Effector memory CD8-positive, alpha-beta T cell (primary cell): Measurements from ENCODE around the gene NRTN.
A peak's percentile ranks its signal among the peaks of the same experiment; 100 is the strongest.
"Not testable (repeated sequence)": the region's sequence is repeated elsewhere in the genome, so short reads cannot be mapped to it uniquely, and the experiment has no call there.

Experiments
- ATAC-seq: fragments of 150-1000 bp; cut with Tn5 transposase; replicated peaks from 2 replicates; pipeline ENCODE4 v1.10.0; 2021; ENCODE audit warnings: mild to moderate bottlenecking, moderate library complexity
- DNase-seq, 3 experiments: peaks; one replicate each; pipeline ENCODE4 v3.0.0; 2021
- H3K27ac Mint-ChIP-seq, 2 donors: one replicate each; pipeline ENCODE4 v1.8.0; 2022; ENCODE audit warnings: mild to moderate bottlenecking in 2 of 2, mixed read lengths in 2 of 2, moderate library complexity in 2 of 2
- H3K27me3 Mint-ChIP-seq, 2 donors: one replicate each; pipeline ENCODE4 v1.8.0; 2022; ENCODE audit warnings: mixed read lengths in 2 of 2
- H3K36me3 Mint-ChIP-seq: one replicate; pipeline ENCODE4 v1.8.0; 2022; ENCODE audit warnings: mild to moderate bottlenecking, moderate library complexity, mixed read lengths; ENCODE audit not compliant: insufficient read depth
- H3K4me1 Mint-ChIP-seq, 2 donors: one replicate each; pipeline ENCODE4 v1.8.0; 2022; ENCODE audit warnings: low read depth in 2 of 2, mixed read lengths in 2 of 2
- H3K4me3 Mint-ChIP-seq, 2 donors: one replicate each; pipeline ENCODE4 v1.8.0; 2022; ENCODE audit warnings: mild to moderate bottlenecking in 2 of 2, mixed read lengths in 2 of 2, moderate library complexity in 2 of 2
- H3K9me3 Mint-ChIP-seq, 2 donors: one replicate each; pipeline ENCODE4 v1.8.0; 2022; ENCODE audit warnings: mixed read lengths in 2 of 2
- total RNA-seq, 9 experiments: gene quantifications; one replicate each; lab custom pipeline; 2026; lab: John Stamatoyannopoulos, UW

Gene NRTN, protein sequence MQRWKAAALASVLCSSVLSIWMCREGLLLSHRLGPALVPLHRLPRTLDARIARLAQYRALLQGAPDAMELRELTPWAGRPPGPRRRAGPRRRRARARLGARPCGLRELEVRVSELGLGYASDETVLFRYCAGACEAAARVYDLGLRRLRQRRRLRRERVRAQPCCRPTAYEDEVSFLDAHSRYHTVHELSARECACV
- total RNA-seq = 0 to 0.85 (median 0.13) reads per million in 9 experiments

DNA sequence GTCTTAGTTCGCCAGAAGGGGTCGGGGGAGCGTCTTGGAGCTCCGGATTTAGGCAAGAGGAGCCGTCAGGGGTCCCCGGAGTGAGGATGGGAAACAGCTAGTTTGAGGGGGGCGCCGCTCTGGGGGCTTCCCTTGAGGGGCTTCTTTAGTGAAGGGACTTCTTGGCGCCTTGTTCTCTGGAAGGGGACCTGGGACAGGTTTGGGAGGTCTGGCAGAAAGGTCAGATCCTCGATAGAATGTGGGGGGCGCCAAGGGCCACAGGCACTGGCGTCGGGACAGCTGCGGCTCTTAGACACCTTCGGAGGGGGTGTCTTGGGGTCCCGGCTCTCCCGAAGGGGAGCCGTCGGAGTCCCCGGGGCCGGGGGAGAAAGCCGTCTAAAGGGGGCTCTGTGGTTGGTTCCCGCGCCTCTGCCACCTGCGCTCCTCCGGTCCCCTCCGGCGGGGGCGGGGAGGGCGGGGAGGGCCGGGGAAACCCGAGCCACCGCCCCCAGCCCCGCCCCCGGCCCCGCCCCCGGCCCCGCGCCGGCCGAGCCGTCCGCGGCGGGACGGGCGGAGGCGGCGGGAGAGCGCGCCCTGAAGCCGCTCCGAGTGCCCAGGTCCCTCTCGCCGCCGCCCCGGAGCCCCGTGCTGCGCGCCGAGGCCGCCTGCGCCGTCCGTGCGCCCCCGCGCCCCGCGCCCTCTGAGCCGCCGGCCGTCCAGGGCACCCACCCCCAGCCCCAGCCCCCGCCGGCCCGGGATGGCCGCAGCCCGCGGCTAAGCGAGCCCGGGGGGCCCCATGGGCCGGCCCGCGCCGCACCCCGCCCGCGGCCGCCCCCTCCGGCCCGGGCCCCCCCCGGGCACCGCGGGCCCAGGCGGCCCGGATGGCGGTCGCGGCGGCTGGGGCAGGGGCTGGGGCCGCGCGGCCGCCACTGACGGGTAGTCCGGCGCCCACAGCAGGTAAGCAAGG, at the start of gene NRTN:
Gene NRTN, plus strand, starts transcription at position 552 of the 946 bp plus-strand sequence. CDS start 19,099 bp downstream, outside the sequence.
- H3K4me1 Mint-ChIP-seq = peaks cover 13 to 14% of the 10 kb centered on the region in 2 donors
- no peaks in the 10 kb centered on the region for H3K9me3 Mint-ChIP-seq
- DNase-seq = no peak
- peak within 1 kb of the TSS; percentile 77 to 87 for H3K4me3 Mint-ChIP-seq
- H3K36me3 Mint-ChIP-seq = peaks cover 4% of the 10 kb centered on the region
- peaks cover 15 to 45% of the 10 kb centered on the region in 2 donors for H3K27me3 Mint-ChIP-seq
- H3K27ac Mint-ChIP-seq = peak within 1 kb of the TSS; percentile 8 to 90
- peak; percentile 34 for ATAC-seq

DNA sequence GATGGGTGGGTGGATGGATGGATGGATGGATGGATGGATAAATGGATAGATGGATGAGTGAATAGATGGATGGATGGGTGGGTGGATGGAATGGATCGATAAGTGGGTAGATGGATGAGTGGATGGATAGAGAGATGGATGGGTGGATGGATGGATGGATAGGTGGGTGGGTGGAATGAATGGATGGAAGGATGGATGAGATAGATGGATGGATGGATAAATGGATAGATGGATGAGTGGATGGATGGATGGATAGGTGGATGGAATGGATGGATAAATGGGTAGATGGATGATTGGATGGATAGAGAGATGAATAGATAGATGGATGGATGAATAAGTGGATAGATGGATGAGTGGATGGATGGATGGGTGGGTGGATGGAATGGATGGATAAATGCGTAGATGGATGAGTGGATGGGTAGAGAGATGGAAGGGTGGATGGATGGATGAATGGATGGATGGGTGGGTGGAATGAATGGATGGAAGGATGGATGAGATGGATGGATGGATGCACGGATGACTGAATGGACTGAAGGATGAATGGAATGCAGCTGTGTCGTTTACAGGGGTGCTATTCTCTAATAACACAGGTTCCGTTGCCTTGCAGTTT, 42.2 kb upstream of the NRTN start:
- H3K4me1 Mint-ChIP-seq = no peaks in the 10 kb centered on the region
- DNase-seq (no peak), ATAC-seq (no peak)
- no peak overlapping the region for H3K4me3 Mint-ChIP-seq
- no peaks in the 10 kb centered on the region for H3K9me3 Mint-ChIP-seq
- peaks cover 0 to 10% of the 10 kb centered on the region in 2 donors for H3K27me3 Mint-ChIP-seq
- H3K27ac Mint-ChIP-seq = no peak overlapping the region
- H3K36me3 Mint-ChIP-seq = no peaks in the 10 kb centered on the region

DNA sequence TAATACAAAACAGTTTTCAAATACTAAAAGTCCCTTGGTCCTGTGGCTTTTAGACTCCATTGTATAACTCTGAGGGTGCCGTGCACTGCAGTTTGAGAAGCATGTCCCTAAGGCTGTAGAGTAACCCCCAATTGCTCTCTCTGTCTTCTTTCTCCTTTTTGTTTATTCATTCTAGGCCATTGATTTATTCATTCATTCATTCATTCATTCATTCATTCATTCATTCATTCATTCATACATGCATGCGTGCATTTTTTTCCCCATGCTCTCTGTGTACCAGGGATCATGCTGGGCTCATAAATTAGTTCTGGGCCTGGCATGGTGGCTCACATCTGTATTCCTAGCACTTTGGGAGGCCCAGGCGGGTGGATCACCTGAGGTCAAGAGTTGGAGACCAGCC, 39.6 kb upstream of the NRTN start:
- DNase-seq = no peak
- ATAC-seq = no peak
- Mint-ChIP-seq H3K4me3 (no peak overlapping the region), H3K27ac (no peak overlapping the region), H3K36me3 (no peaks in the 10 kb centered on the region), H3K27me3 (peaks cover 0 to 6% of the 10 kb centered on the region in 2 donors), H3K9me3 (no peaks in the 10 kb centered on the region), H3K4me1 (no peaks in the 10 kb centered on the region)

DNA sequence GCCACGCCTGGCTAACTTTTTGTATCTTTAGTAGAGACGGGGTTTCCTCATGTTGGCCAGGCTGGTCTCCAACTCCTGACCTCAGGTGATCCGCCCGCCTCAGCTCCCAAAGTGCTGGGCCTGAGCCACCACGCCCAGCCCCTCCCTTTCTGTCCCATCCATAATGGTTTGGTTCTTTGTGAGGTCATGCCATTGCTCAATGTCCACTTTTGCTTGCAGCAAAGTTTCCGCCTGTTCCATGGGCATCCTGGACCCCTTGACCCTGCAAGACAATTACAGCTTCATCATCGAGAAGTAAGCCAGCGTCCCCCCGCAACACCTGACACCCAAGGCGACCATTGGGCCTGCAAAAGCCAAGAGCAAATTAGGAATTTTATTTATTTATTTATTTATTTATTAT, 36.9 kb upstream of the NRTN start:
- Mint-ChIP-seq H3K9me3 (no peaks in the 10 kb centered on the region), H3K4me3 (no peak overlapping the region), H3K27me3 (peaks cover 0 to 8% of the 10 kb centered on the region in 2 donors), H3K4me1 (no peaks in the 10 kb centered on the region), H3K27ac (no peak overlapping the region), H3K36me3 (no peaks in the 10 kb centered on the region)
- no peak for ATAC-seq
- DNase-seq = no peak

DNA sequence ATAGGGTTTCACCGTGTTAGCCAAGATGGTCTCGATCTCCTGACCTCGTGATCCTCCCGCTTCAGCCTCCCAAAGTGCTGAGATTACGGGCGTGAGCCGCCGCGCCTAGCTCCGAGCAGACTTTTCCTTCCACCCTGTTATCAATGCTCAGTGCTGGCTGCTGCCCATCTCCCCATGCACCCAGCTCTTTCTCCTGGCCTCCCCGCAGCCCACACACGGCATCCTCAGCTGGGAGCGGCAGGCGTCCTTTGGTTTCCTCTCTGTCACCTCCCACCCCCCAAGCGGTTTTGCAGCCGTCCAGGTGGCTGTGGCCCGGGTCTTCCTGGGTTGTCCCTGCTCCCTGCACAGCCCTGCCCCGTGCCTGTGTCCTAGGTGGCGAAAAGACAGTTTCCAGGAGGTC, 32.5 kb upstream of the NRTN start:
- Mint-ChIP-seq H3K27me3 (peaks cover 0 to 10% of the 10 kb centered on the region in 2 donors), H3K4me1 (no peaks in the 10 kb centered on the region), H3K4me3 (no peak overlapping the region), H3K27ac (no peak overlapping the region), H3K36me3 (no peaks in the 10 kb centered on the region), H3K9me3 (no peaks in the 10 kb centered on the region)
- ATAC-seq (no peak), DNase-seq (no peak)

DNA sequence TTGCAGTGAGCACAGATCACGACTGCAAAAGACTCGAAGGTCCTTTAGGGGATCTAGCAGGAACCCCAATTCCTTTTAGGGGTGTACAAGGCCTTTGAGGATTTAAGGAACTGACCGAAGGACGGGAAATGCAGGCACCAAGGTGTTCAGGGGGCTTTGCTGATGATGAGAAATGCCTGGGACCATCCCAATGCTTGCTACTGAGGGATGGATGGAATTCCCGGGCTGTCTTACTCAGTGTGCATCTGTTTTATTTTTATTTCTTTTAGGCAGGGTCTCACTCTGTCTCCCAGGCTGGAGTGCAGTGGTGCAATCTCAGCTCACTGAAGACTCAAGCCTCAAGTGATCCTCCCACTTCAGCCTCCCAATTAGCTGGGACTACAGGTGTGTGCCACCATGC, 31.6 kb upstream of the NRTN start:
- Mint-ChIP-seq H3K9me3 (no peaks in the 10 kb centered on the region), H3K36me3 (no peaks in the 10 kb centered on the region), H3K4me3 (no peak overlapping the region), H3K4me1 (no peaks in the 10 kb centered on the region), H3K27ac (no peak overlapping the region), H3K27me3 (peaks cover 0 to 10% of the 10 kb centered on the region in 2 donors)
- ATAC-seq = no peak
- no peak for DNase-seq

DNA sequence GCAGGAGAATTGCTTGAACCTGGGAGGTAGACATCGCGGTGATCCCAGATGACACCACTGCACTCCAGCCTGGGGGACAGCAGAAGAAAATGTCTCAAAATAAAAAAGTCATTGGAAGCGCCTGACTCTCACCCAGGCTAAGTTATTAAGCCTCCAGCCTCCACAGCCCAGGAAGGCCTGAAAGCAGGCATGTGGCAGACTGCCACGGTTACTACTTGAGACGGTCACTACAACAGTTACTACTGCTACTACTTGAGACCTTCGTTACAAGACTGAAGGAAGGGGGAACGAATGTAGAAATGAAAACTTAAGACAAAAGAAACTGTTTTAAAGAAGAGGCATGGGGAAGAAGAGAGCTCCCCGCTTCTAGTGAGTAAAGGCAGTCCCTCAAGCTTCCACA, 29.9 kb upstream of the NRTN start:
- Mint-ChIP-seq H3K4me1 (no peaks in the 10 kb centered on the region), H3K9me3 (no peaks in the 10 kb centered on the region), H3K27ac (no peak overlapping the region), H3K4me3 (no peak overlapping the region), H3K36me3 (no peaks in the 10 kb centered on the region), H3K27me3 (peaks cover 0 to 10% of the 10 kb centered on the region in 2 donors)
- DNase-seq (no peak), ATAC-seq (no peak)

DNA sequence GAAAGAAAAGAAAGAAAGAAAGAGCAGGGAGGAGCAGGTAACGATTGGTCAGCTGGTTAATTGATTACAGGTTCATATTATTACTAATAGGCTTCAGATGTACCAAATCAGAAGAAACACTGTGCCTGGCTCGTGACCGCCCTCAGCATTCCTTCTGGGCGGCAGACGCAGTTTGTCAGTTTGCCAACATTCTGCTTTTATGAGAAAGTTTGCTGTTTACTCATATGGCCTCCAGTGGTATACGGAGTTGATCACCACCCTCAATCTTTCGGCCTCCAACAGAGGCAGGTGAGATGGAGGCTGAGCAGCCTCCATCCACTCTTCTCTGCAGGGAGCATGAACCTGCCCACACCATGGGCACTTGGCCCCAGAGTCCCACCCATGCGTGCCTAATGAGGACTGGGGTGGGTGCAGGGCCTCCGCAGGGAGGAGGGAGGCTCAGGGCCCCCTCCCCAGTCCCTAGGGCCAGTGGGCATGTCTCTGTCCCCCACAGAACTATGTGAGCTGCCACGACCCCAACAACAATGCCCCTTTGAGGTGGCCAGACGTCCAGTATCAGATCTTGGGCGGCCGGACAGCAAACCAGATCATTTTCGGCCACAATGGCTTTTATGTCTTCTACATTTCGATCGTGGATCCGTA, 29.1 kb upstream of the NRTN start:
- Mint-ChIP-seq H3K4me3 (no peak overlapping the region), H3K4me1 (no peaks in the 10 kb centered on the region), H3K36me3 (no peaks in the 10 kb centered on the region), H3K27ac (no peak overlapping the region), H3K27me3 (peaks cover 0 to 10% of the 10 kb centered on the region in 2 donors), H3K9me3 (no peaks in the 10 kb centered on the region)
- ATAC-seq (no peak), DNase-seq (no peak)

DNA sequence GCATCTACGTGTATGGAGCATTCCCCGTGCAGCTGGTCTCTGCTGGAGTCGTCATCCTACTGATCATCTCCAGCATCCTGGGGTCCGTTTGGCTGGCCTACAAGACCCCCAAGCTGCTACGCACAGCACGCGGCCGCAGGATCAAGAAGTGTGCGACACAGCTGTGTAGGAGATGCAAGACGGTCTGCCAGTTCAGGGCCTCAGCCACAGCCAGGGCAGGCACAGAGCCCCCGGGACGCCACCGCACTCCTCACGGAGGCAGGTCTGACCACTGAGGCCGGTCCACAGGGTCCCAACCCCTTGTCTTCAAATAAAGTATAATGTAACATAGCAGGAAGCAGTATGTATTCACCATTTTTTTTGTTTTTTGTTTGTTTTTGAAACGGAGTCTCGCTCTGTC, 26.5 kb upstream of the NRTN start:
- DNase-seq (no peak), ATAC-seq (no peak)
- Mint-ChIP-seq H3K4me1 (no peaks in the 10 kb centered on the region), H3K36me3 (no peaks in the 10 kb centered on the region), H3K4me3 (no peak overlapping the region), H3K27ac (no peak overlapping the region), H3K9me3 (no peaks in the 10 kb centered on the region), H3K27me3 (no peaks in the 10 kb centered on the region)

DNA sequence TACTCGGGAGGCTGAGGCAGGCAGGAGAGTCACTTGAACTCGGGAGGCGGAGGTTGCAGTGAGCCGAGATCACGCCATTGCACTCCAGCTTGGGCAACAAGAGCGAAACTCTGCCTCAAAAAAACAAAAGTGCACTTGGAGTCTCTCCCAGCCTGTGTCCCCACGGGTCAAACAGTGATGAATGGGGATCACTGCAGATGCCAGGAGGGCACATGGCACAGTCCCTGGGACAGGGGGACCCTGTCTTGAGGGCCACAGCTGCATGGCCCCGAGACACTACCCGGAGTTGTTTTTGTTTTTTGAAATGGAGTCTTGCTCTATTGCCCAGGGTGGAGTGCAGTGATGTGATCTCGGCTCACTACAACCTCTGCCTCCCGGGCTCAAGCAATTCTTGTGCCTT, 24.0 kb upstream of the NRTN start:
- H3K27ac Mint-ChIP-seq, H3K4me1 Mint-ChIP-seq, H3K27me3 Mint-ChIP-seq, H3K9me3 Mint-ChIP-seq, DNase-seq, ATAC-seq, H3K4me3 Mint-ChIP-seq: not testable (repeated sequence)
- peaks cover 13% of the 10 kb centered on the region for H3K36me3 Mint-ChIP-seq

DNA sequence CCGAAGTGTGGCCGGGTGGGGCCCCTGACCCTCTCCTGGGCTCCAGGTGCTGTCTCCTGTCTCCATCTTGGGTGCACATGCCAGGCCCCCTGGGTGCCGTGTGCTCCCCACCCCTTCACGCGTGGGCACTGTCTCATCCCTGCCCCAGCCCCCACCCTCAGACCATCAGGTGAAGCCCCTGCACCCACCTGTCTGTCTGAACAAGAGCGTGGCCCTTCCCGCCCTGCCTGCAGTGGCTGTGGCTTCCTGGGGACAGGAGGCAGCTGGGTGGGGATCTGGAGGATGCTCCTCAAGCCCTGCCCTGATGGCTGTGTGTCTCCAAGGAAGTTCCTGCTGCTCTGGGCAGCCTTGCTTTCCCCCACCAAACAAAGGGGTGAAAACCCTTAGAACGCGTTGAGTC, 22.5 kb upstream of the NRTN start:
- Mint-ChIP-seq H3K36me3 (peaks cover 26% of the 10 kb centered on the region), H3K9me3 (no peaks in the 10 kb centered on the region), H3K4me3 (no peak overlapping the region), H3K27ac (peak overlapping the region in 1 of 2 donors; percentile 8), H3K27me3 (no peaks in the 10 kb centered on the region), H3K4me1 (peaks cover 0 to 4% of the 10 kb centered on the region in 2 donors)
- DNase-seq (no peak), ATAC-seq (no peak)

DNA sequence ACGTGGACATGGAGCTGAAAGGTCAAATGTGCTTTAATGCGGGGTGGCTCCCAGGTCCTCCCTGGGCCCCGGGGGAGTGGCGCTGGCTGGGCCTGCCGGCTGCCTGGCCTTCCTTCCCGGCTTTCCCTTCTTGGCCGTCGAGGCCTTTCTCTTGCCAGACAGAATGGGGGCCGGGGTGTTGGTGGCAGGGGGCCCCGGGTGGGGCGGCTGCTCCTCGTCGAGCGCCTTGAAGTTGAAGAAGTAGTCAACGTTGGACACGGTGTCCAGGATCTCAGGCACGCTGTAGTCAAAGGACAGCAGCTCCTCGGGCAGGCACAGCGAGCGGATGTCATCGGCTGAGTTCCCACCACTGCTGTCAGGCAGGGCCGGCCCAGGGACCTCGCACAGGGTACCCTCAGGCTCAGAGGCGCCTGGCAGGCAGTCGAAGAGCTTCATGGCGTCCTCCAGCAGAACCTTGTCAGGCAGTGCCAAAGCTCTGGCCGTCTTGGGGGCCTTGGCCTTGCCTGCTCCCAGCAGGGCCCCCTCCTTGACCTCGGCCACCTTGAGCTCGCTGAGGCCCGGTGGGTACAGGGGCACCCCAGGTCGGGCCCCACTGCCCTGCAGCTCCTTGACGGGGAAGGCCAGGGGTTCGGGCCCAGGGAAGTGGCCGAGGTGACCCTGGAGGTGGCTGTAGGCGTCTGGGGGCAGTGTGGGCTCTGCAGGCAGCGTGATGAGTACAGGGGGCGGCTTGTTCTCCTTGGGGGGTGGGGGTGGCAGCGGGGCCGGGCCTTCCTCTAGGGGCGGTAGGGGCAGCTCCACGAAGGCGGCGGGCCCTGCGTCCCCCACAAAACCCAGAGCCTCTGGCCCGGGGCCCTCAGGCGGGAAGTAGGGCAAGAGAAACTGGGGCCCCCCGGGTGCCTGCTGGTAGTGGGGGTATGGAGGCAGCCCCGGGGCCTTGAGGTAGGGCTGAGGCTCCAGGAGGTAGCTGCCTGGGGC, 21.6 kb upstream of the NRTN start:
- Mint-ChIP-seq H3K27me3 (no peaks in the 10 kb centered on the region), H3K4me3 (no peak overlapping the region), H3K4me1 (peaks cover under 1 to 4% of the 10 kb centered on the region in 2 donors), H3K27ac (peak overlapping the region in 1 of 2 donors; percentile 8), H3K36me3 (peaks cover 34% of the 10 kb centered on the region), H3K9me3 (no peaks in the 10 kb centered on the region)
- DNase-seq = no peak
- ATAC-seq = no peak
